HG02610 (cell line): ENCODE data around the gene NAT9.

ENCODE experiments used
- ATAC-seq: cut with Tn5 transposase; IDR thresholded peaks from one replicate; pipeline ENCODE4 v1.9.1; 2021; ENCODE audit warnings: mild to moderate bottlenecking, moderate library complexity; ENCODE audit not compliant: unreplicated experiment

NAT9 gene

GRCh38 chr17:74780443-74781238 is 4.5 kb upstream of the NAT9 start:
- ATAC-seq = no peak

GRCh38 chr17:74779948-74780400 is 3.8 kb upstream of the NAT9 start:
- ATAC-seq = peak; percentile 44

- ATAC-seq = no peak
Observed at GRCh38 chr17:74779501-74779900, 3.4 kb upstream of the NAT9 start.

- no peak for ATAC-seq
Observed at GRCh38 chr17:74778960-74779359, 2.8 kb upstream of the NAT9 start.

- ATAC-seq = no peak
Observed at GRCh38 chr17:74777901-74778515, 1.9 kb upstream of the NAT9 start.

GRCh38 chr17:74776990-74777389 is 845 bp upstream of the NAT9 start:
- no peak for ATAC-seq

- ATAC-seq = peak; percentile 2
Observed at GRCh38 chr17:74775409-74776043, 619 bp downstream of the NAT9 start.

GRCh38 chr17:74773871-74774286 is 2.3 kb downstream of the NAT9 start:
- no peak for ATAC-seq

GRCh38 chr17:74773414-74773813 is 2.7 kb downstream of the NAT9 start:
- ATAC-seq = no peak

GRCh38 chr17:74772053-74772452 is 4.1 kb downstream of the NAT9 start:
- no peak for ATAC-seq

GRCh38 chr17:74771319-74771914 is 4.7 kb downstream of the NAT9 start:
- ATAC-seq = no peak

- ATAC-seq = peak; percentile 50
Observed at GRCh38 chr17:74770498-74771318, 5.4 kb downstream of the NAT9 start.

GRCh38 chr17:74769856-74770497 is 6.2 kb downstream of the NAT9 start:
- ATAC-seq = no peak

GRCh38 chr17:74769266-74769855 is 6.8 kb downstream of the NAT9 start:
- ATAC-seq = no peak

GRCh38 chr17:74768763-74769114 is 7.4 kb downstream of the NAT9 start:
- no peak for ATAC-seq

GRCh38 chr17:74768069-74768762 is 7.9 kb downstream of the NAT9 start:
- ATAC-seq = no peak

- no peak for ATAC-seq
Observed at GRCh38 chr17:74767111-74767516, 9.0 kb downstream of the NAT9 start.

GRCh38 chr17:74766413-74766812 is 9.7 kb downstream of the NAT9 start:
- ATAC-seq = no peak

- ATAC-seq = no peak
Observed at GRCh38 chr17:74764751-74765286, 11.3 kb downstream of the NAT9 start.
